PC-9 (cell line): ENCODE data around the gene ACOXL. TPM values are rescaled to one million over a fixed set of nuclear protein-coding genes. Genes with fewer than 3 reads are reported as not detected.
"Not testable (repeated sequence)": the region's sequence is repeated elsewhere in the genome, so short reads cannot be mapped to it uniquely, and the experiment has no call there.

Experiments used
- BruUV-seq: library from RNA; stranded (reverse); fragments of 400-500 nt; replicated peaks from 2 replicates; lab custom pipeline; 2021; lab: Mats Ljungman, UMichigan
- CTCF ChIA-PET: fragments of 300-600 bp; sonication (Branson Sonifier 250); formaldehyde crosslinking; loops from one replicate; lab custom pipeline; 2022; ENCODE audit warnings: antibody characterized with exemption; lab: Charles Lee
- POLR2A ChIA-PET: fragments of 300-600 bp; sonication (Branson Sonifier 250); formaldehyde crosslinking; loops from one replicate; lab custom pipeline; 2022; ENCODE audit warnings: antibody characterized with exemption; ENCODE audit not compliant: unreplicated experiment; lab: Charles Lee
- DNase-seq, 2 experiments: peaks; one replicate each; pipeline versions ENCODE4 v3.0.0 to v3.0.0-alpha.2; 2015 to 2022; ENCODE audit warnings: mixed read lengths in 1 of 2
- H2AFZ ChIP-seq: fragments of 200-600 bp; sonication (generic); 2 replicates; pipeline ENCODE4 v1.8.1; 2017; ENCODE audit warnings: antibody characterized with exemption
- H3F3A ChIP-seq: fragments of 200-600 bp; sonication (generic); 2 replicates; pipeline ENCODE4 v1.8.1; 2017; ENCODE audit warnings: antibody characterized with exemption, mild to moderate bottlenecking, low read depth; ENCODE audit not compliant: insufficient read depth
- H3K27ac ChIP-seq: fragments of 200-600 bp; sonication (generic); 2 replicates; pipeline ENCODE4 v1.6.1; 2016; ENCODE audit warnings: mixed run types
- H3K27me3 ChIP-seq: fragments of 200-600 bp; sonication (generic); 2 replicates; pipeline ENCODE4 v1.6.1; 2016; ENCODE audit warnings: low read depth, mixed run types; ENCODE audit not compliant: insufficient read depth
- H3K36me3 ChIP-seq: fragments of 200-600 bp; sonication (generic); 2 replicates; pipeline ENCODE4 v1.6.1; 2016; ENCODE audit warnings: low read depth, mixed run types
- H3K4me1 ChIP-seq: fragments of 200-600 bp; sonication (generic); replicated peaks from 2 replicates; pipeline ENCODE4 v1.6.1; 2016; ENCODE audit warnings: mixed run types; ENCODE audit not compliant: insufficient read depth
- H3K4me2 ChIP-seq: fragments of 200-600 bp; sonication (generic); 2 replicates; pipeline ENCODE4 v1.6.1; 2017; ENCODE audit warnings: mixed run types
- H3K4me3 ChIP-seq: fragments of 200-600 bp; sonication (generic); 2 replicates; pipeline ENCODE4 v1.6.1; 2016; ENCODE audit warnings: mixed run types
- H3K79me2 ChIP-seq: fragments of 200-600 bp; sonication (generic); 2 replicates; pipeline ENCODE4 v1.6.1; 2017; ENCODE audit warnings: low read depth, mixed run types
- H3K9me2 ChIP-seq: fragments of 200-600 bp; sonication (generic); 2 replicates; pipeline ENCODE4 v1.8.1; 2017; ENCODE audit warnings: mild to moderate bottlenecking; ENCODE audit not compliant: insufficient read depth
- H3K9me3 ChIP-seq: fragments of 200-600 bp; sonication (generic); 2 replicates; pipeline ENCODE4 v1.8.1; 2016; ENCODE audit warnings: low read depth; ENCODE audit not compliant: insufficient read depth
- H4K20me1 ChIP-seq: fragments of 200-600 bp; sonication (generic); 2 replicates; pipeline ENCODE4 v1.8.1; 2017; ENCODE audit not compliant: insufficient read depth
- EZH2 ChIP-seq: fragments of 200-600 bp; sonication (generic); IDR thresholded peaks from 2 replicates; pipeline ENCODE4 v1.8.0; 2017; ENCODE audit warnings: antibody characterized with exemption, low read depth
- intact Hi-C: fragments of 100-400 bp; cut with micrococcal nuclease; formaldehyde crosslinking; loops from one replicate; pipeline ENCODE4 v1.10.0; 2022; ENCODE audit not compliant: unreplicated experiment
- total RNA-seq: library from RNA; stranded (reverse); gene quantifications from 2 replicates; pipeline ENCODE4 v1.2.3, GENCODE V29; 2021
- TF ChIP-seq, protein P1 (sequence below): fragments of 200-600 bp; sonication (generic); conservative IDR thresholded peaks from 2 replicates; pipeline ENCODE4 v1.6.1; 2017; ENCODE audit warnings: mixed run types, antibody characterized with exemption, mild to moderate bottlenecking, moderate library complexity

The ACOXL gene
- total RNA-seq, 1 experiment from 2014 or later: 10.7 TPM

DNA sequence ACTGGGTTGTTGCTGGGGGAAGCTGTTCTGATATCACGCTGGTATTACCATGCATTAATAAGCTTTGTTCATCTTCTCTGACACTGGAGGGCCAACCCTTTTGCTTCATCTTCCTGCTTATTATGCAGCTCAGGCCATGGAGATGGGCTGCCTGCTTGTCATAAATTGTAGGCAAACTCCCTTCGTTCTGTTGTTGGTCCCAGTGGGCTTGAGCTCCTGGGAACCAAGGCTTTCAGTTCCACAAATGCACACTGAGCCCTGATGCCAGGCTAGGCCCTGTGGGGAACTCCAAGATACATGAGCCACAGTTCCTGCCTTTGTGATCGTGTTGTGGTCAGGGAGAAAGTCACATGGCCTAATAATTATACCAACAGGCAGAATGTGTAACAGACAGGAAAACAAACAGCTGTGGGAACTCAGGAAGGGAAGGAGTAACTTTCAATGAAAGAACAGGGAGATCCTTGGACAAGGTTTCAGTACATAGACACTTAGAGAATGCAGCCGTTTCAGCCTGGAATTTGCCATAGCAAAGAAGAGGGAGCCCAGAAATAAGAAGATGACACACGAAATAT is 339.3 kb downstream of the ACOXL start:
- Histone ChIP-seq H3K4me1 (peaks cover 55% of the 10 kb centered on the region), H3K4me3 (no peak overlapping the region), H3K27me3 (no peaks in the 10 kb centered on the region), H3K4me2 (peak overlapping the region; percentile 47), H4K20me1 (no peaks in the 10 kb centered on the region), H3K9me2 (no peaks in the 10 kb centered on the region), H3K27ac (peak overlapping the region; percentile 61), H3F3A (peaks cover 45% of the 10 kb centered on the region), H3K9me3 (peaks cover 8% of the 10 kb centered on the region; the same call in 1 of the 2 replicates), H2AFZ (no peak overlapping the region), H3K36me3 (no peaks in the 10 kb centered on the region), H3K79me2 (no peaks in the 10 kb centered on the region)
- peak; percentile 16 to 84 for DNase-seq
- intact Hi-C loops: no loop called here
- ChIA-PET CTCF (no interaction called here), POLR2A (no interaction called here)
- no peak for TF ChIP-seq EZH2
- TF ChIP-seq, protein P1, sequence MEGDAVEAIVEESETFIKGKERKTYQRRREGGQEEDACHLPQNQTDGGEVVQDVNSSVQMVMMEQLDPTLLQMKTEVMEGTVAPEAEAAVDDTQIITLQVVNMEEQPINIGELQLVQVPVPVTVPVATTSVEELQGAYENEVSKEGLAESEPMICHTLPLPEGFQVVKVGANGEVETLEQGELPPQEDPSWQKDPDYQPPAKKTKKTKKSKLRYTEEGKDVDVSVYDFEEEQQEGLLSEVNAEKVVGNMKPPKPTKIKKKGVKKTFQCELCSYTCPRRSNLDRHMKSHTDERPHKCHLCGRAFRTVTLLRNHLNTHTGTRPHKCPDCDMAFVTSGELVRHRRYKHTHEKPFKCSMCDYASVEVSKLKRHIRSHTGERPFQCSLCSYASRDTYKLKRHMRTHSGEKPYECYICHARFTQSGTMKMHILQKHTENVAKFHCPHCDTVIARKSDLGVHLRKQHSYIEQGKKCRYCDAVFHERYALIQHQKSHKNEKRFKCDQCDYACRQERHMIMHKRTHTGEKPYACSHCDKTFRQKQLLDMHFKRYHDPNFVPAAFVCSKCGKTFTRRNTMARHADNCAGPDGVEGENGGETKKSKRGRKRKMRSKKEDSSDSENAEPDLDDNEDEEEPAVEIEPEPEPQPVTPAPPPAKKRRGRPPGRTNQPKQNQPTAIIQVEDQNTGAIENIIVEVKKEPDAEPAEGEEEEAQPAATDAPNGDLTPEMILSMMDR: no peak
- BruUV-seq: no TSS peak

DNA sequence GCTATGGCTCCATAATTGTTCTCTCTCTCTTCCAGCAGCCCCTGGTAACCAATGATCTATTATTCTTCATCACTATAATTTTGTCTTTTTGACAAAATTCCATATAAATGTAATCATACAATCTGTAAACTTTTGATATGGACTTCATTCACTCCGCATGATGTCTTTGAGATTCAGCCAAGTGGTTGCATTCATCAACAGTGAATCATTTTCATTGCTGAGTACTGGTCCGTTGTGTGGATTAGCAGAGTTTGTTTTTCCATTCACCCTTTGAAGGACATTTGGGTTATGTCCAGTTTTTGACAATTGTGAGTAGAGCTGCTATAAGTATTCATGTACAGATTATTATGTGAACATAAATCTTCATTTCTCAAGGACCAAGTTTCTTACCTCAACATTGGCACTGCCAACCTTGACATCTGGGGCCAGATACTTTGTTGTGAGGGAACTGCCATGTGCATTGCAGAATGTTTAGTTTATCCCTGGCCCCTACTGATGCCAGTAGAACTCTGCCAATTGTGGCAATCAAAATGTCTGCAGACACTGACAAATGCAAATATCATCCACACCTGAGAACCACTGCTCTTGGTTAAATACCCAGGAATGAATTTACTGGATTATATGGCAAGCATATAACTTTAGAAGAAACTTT is 340.0 kb downstream of the ACOXL start:
- Histone ChIP-seq H3K36me3 (no peaks in the 10 kb centered on the region), H3K4me2 (peak overlapping the region; percentile 47), H2AFZ (no peak overlapping the region), H3K4me3 (no peak overlapping the region), H4K20me1 (no peaks in the 10 kb centered on the region), H3F3A (peaks cover 44% of the 10 kb centered on the region), H3K79me2 (no peaks in the 10 kb centered on the region), H3K9me2 (no peaks in the 10 kb centered on the region), H3K27me3 (no peaks in the 10 kb centered on the region), H3K27ac (peak overlapping the region; percentile 61), H3K4me1 (peaks cover 49% of the 10 kb centered on the region), H3K9me3 (peaks cover 8% of the 10 kb centered on the region; the same call in 1 of the 2 replicates)
- DNase-seq: peak in 1 of 2 experiments; percentile 86
- no peak for TF ChIP-seq EZH2
- TF ChIP-seq, protein P1: no peak
- POLR2A ChIA-PET: interaction anchor here (0.6 kb wide), 1 partner anchor 34 kb away, joined by 3 read pairs; no protein-coding TSS in a partner anchor
- CTCF ChIA-PET: no interaction called here
- BruUV-seq: no TSS peak
- intact Hi-C loops: no loop called here

DNA sequence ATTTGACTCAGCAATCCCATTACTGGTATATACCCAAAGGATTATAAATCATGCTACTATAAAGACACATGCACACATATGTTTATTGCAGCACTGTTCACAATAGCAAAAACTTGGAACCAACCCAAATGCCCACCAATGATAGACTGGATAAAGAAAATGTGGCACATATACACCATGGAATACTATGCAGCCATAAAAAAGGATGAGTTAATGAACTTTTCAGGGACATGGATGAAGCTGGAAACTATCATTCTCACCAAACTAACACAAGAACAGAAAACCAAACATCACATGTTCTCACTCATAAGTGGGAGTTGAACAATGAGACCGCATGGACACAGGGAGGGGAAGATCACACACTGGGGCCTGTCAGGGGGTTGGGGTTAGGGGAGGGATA is 350.3 kb downstream of the ACOXL start:
- H3K4me1 ChIP-seq, H3K4me2 ChIP-seq, H4K20me1 ChIP-seq, BruUV-seq, DNase-seq, H3K9me3 ChIP-seq, H3F3A ChIP-seq, H3K27me3 ChIP-seq, intact Hi-C loops, H3K79me2 ChIP-seq, H3K27ac ChIP-seq, H2AFZ ChIP-seq, H3K9me2 ChIP-seq, H3K4me3 ChIP-seq, H3K36me3 ChIP-seq: not testable (repeated sequence)
- ChIA-PET CTCF (interaction anchor here (0.7 kb wide), 1 partner anchor 233 kb away, joined by 8 read pairs; no protein-coding TSS in a partner anchor), POLR2A (interaction anchor here (0.6 kb wide), 1 partner anchor 363 kb away, joined by 12 read pairs; no protein-coding TSS in a partner anchor)
